Measurements from ENCODE around the gene SKAP1.

GRCh38 chr17:48238933-48239602 lies 190.9 kb downstream of the SKAP1 start:
- TF ChIP-seq, protein P1, sequence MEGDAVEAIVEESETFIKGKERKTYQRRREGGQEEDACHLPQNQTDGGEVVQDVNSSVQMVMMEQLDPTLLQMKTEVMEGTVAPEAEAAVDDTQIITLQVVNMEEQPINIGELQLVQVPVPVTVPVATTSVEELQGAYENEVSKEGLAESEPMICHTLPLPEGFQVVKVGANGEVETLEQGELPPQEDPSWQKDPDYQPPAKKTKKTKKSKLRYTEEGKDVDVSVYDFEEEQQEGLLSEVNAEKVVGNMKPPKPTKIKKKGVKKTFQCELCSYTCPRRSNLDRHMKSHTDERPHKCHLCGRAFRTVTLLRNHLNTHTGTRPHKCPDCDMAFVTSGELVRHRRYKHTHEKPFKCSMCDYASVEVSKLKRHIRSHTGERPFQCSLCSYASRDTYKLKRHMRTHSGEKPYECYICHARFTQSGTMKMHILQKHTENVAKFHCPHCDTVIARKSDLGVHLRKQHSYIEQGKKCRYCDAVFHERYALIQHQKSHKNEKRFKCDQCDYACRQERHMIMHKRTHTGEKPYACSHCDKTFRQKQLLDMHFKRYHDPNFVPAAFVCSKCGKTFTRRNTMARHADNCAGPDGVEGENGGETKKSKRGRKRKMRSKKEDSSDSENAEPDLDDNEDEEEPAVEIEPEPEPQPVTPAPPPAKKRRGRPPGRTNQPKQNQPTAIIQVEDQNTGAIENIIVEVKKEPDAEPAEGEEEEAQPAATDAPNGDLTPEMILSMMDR (IDR thresholded peaks at IDR 0.05; ENCODE audit: low read depth, low read length), result no peak
- no peak for TF ChIP-seq EZH2phosphoT487 (IDR thresholded peaks at IDR 0.05; ENCODE audit: low read depth)
